Lower lobe of right lung (tissue), 2 donors: ENCODE measurements around the gene RPL10. TPM values are rescaled to one million over a fixed set of nuclear protein-coding genes. Genes with fewer than 3 reads are reported as not detected.

Experiments used
- ATAC-seq, 2 donors: fragments of 200-7000 bp; cut with Tn5 transposase; one replicate each; pipeline ENCODE4 v1.9.1; 2020 to 2022; ENCODE audit warnings: mild to moderate bottlenecking in 2 of 2, moderate library complexity in 2 of 2
- DNase-seq: peaks from one replicate; pipeline ENCODE4 v3.0.0-alpha.2; 2020
- H3K27ac ChIP-seq: fragments of 200-600 bp; one replicate; pipeline ENCODE4 v1.8.0; 2022
- H3K27me3 ChIP-seq: fragments of 200-600 bp; one replicate; pipeline ENCODE4 v1.8.0; 2022; ENCODE audit warnings: low read depth
- H3K36me3 ChIP-seq: fragments of 200-600 bp; one replicate; pipeline ENCODE4 v1.8.0; 2022; ENCODE audit warnings: mild to moderate bottlenecking
- H3K4me1 ChIP-seq: fragments of 200-600 bp; one replicate; pipeline ENCODE4 v1.8.0; 2022
- H3K4me3 ChIP-seq: fragments of 200-600 bp; one replicate; pipeline ENCODE4 v1.8.0; 2022; ENCODE audit warnings: mild to moderate bottlenecking
- H3K9me3 ChIP-seq: fragments of 200-600 bp; one replicate; pipeline ENCODE4 v1.8.0; 2022
- CTCF ChIP-seq: fragments of 200-600 bp; IDR thresholded peaks from one replicate; pipeline ENCODE4 v1.8.0; 2022; ENCODE audit warnings: antibody characterized with exemption, mild to moderate bottlenecking
- intact Hi-C: fragments of 100-400 bp; cut with DNase I; formaldehyde crosslinking; loops from one replicate; pipeline ENCODE4 v1.11.0; 2022
- total RNA-seq: library from RNA; stranded (reverse); fragmentation: NEBNext Ultra II Directional; extraction: Animal tissue kit (Norgen Biotek cat#: 25700); gene quantifications from one replicate; pipeline ENCODE4 v1.2.1, GENCODE V29; 2021
- donor health status: DM: no; HTN: yes; CAD: no; lungs with severe emphysema.

RPL10 gene
- total RNA-seq, 1 donor from 2014 or later = 2,678 TPM

- H3K27ac ChIP-seq = peak overlapping the region; percentile 81
- intact Hi-C loops = no loop called here
- peaks cover 55% of the 10 kb centered on the region for H3K36me3 ChIP-seq
- H3K27me3 ChIP-seq = no peaks in the 10 kb centered on the region
- H3K9me3 ChIP-seq = no peaks in the 10 kb centered on the region
- peaks cover 12% of the 10 kb centered on the region for H3K4me1 ChIP-seq
- DNase-seq = peak; percentile 53
- TF ChIP-seq CTCF = no peak
- peak overlapping the region; percentile 79 for H3K4me3 ChIP-seq
- ATAC-seq = peak; percentile 46 to 57
Observed at GRCh38 chrX:154436374-154436982, 38.3 kb downstream of the RPL10 start.

DNA sequence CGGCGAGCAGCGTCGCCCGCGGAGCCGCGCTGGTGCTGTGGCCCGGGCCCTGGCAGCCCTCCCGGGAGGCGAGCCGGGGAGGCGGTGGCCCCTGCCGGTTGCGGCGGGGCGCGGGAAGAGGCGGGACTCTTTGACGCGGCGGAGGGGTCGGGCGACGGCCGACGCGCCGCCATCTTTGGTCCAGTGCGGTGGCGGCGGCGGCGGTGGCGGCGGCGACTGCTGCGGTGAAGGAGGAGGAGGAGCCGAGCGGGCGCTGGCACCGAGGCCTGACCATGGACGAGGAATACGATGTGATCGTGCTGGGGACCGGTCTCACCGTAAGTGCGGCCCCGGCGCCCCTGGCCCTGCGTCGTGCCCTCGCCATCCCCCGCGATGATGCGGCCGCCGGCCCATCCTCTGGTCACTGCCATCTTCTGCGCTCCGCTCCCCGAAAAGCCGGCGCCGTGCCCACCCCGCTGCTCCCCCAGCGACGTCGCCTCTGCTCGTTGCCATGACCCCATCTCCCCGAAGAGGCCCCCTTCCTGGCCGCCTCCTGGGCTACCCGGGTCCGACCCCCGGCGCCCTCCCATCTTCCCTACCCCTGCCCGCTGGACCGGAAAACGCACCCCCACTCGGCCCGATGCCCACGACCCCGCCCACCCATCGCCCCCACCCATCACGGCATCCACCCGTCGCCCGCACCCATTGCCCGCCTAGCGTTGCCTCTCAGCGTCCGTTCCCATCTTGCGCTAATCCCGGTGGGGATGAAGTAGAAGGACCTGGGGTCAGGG lies 39.0 kb downstream of the RPL10 start, which contains the start of gene GDI1:
TSS of gene GDI1 (plus strand) at position 172 of the 770 bp plus-strand sequence. CDS start at position 273, 101 bp downstream.
- peak; percentile 76 to 83 for ATAC-seq
- Histone ChIP-seq H3K9me3 (no peaks in the 10 kb centered on the region), H3K27me3 (no peaks in the 10 kb centered on the region), H3K4me1 (peaks cover 12% of the 10 kb centered on the region), H3K36me3 (peaks cover 60% of the 10 kb centered on the region), H3K4me3 (peak within 1 kb of the TSS; percentile 79), H3K27ac (peak within 1 kb of the TSS; percentile 81)
- intact Hi-C loops = no loop called here
- DNase-seq = peak; percentile 71
- TF ChIP-seq CTCF = no peak

- no peak for TF ChIP-seq CTCF
- intact Hi-C loops = no loop called here
- DNase-seq = no peak
- Histone ChIP-seq H3K27me3 (no peaks in the 10 kb centered on the region), H3K36me3 (peaks cover 55% of the 10 kb centered on the region), H3K4me1 (peaks cover 12% of the 10 kb centered on the region), H3K4me3 (peak overlapping the region; percentile 79), H3K27ac (peak overlapping the region; percentile 81), H3K9me3 (no peaks in the 10 kb centered on the region)
- no peak for ATAC-seq
Observed at GRCh38 chrX:154437971-154438893, 40.1 kb downstream of the RPL10 start.

GRCh38 chrX:154439841-154440240 lies 41.7 kb downstream of the RPL10 start:
- Histone ChIP-seq H3K9me3 (no peaks in the 10 kb centered on the region), H3K27ac (no peak overlapping the region), H3K27me3 (no peaks in the 10 kb centered on the region), H3K4me1 (peaks cover 14% of the 10 kb centered on the region), H3K4me3 (no peak overlapping the region), H3K36me3 (peaks cover 39% of the 10 kb centered on the region)
- ATAC-seq (no peak), DNase-seq (no peak)
- no peak for TF ChIP-seq CTCF
- intact Hi-C loops = no loop called here

DNA sequence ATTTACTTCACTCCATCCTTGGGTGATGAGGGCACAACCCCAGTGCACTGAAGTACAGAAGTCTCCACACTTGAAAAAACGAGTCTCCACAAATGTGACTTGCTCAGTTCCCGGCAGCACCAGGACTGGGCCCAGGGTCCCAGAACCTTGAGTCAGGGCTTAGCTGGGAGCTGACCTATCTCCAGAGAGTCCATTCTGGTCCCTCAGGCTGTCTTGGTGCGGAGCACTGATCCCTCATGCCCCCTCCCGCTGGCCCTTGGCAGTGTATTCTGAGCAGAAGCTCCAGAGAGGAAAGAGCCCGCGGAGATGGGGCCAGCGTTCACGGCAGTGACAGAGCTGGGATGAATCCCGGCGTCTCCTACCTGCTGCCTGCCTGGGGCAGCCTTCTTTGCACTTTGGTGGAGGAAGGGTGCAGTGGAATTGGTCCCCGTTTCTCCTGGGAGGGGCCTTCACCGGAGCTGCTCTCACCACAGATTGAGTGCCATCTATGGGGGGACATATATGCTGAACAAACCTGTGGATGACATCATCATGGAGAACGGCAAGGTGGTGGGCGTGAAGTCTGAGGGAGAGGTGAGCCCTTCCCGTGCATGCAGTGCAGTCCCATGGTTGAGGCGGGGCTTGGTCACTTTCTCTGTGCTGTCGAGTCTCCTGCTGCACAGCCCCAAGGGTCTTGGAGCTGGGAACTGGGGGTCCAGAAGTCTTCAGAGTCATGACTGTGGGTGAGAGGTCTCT lies 42.6 kb downstream of the RPL10 start:
- Histone ChIP-seq H3K4me3 (no peak overlapping the region), H3K4me1 (peaks cover 24% of the 10 kb centered on the region), H3K27ac (no peak overlapping the region), H3K36me3 (peaks cover 32% of the 10 kb centered on the region), H3K9me3 (no peaks in the 10 kb centered on the region), H3K27me3 (no peaks in the 10 kb centered on the region)
- intact Hi-C loops = no loop called here
- ATAC-seq (no peak), DNase-seq (no peak)
- no peak for TF ChIP-seq CTCF
